ENCODE results near the gene MIGA2.

Gene MIGA2

GRCh38 chr9:129012893-129013448 lies 23.5 kb upstream of the MIGA2 start:
- H3K27ac ChIP-seq, result no peak overlapping the region; the same call in 1 of the 2 replicates
- TF ChIP-seq CTCF (conservative IDR thresholded peaks at IDR 0.05), result no peak

GRCh38 chr9:129013674-129014073 lies 22.8 kb upstream of the MIGA2 start:
- TF ChIP-seq CTCF (conservative IDR thresholded peaks at IDR 0.05), result no peak
- H3K27ac ChIP-seq, result no peak overlapping the region; the same call in 1 of the 2 replicates

GRCh38 chr9:129014124-129014523 lies 22.3 kb upstream of the MIGA2 start:
- no peak for TF ChIP-seq CTCF (conservative IDR thresholded peaks at IDR 0.05)

DNA sequence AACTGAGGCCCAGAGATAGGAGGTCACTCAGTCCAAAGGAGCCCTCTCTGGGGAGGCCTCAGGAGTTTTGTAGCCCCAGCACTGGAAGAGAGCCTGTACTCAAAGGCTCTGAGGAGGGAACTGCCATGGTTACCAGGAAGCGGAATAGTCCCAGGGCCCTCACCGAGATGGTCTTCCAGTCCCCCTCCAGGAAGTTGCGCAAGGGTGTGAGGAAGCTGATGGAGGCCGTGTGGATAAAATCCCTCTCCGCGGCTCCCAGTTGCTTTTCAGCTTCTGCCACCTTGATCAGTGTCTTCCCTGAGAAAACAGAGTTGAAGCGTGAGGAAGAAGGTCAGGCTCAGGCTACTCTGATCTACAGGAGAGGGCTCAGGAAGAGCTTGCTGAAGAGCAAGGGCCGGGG lies 21.8 kb upstream of the MIGA2 start:
- no peak overlapping the region; the same call in 1 of the 2 replicates for H3K27ac ChIP-seq
- no peak for TF ChIP-seq CTCF (conservative IDR thresholded peaks at IDR 0.05)

More at GRCh38 chr9:129014124-129014523, 22.3 kb upstream of the MIGA2 start:
- H3K27ac ChIP-seq, result no peak overlapping the region; the same call in 1 of the 2 replicates

- no peak for TF ChIP-seq CTCF (conservative IDR thresholded peaks at IDR 0.05)
- H3K27ac ChIP-seq, result no peak overlapping the region
Measured at GRCh38 chr9:129021091-129021490, 15.3 kb upstream of the MIGA2 start.

DNA sequence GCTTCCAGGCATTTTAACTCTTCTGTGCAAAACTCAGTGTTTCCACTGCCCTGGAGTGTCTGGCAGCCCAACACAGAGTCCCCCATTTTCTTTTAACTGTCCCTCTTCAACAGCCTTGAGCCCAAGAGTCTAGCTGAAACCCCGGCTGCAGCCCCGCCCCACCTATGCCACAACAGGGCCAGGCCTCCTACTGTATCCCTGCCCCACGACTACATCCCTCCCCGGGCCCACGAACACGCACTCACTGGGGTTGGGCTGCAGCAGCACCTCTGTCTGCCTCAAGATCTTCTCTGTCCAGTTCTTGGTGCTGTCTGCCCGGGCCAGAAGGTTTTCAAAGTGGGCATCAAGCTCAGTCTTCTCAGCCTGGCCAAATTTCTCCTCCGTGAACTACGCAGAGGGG lies 14.4 kb upstream of the MIGA2 start:
- H3K27ac ChIP-seq, result peak overlapping the region; percentile 97; the same call in 1 of the 2 replicates
- TF ChIP-seq CTCF (conservative IDR thresholded peaks at IDR 0.05), result no peak

GRCh38 chr9:129023036-129023907 lies 13.2 kb upstream of the MIGA2 start:
- peak overlapping the region; percentile 97; the same call in 1 of the 2 replicates for H3K27ac ChIP-seq

More at GRCh38 chr9:129023036-129023907, 13.2 kb upstream of the MIGA2 start:
- TF ChIP-seq CTCF (conservative IDR thresholded peaks at IDR 0.05), result no peak
